Left kidney (tissue), 2 donors: ENCODE data around the gene BICDL2. TPM values are rescaled to one million over a fixed set of nuclear protein-coding genes. Genes with fewer than 3 reads are reported as not detected.

Experiments
- DNase-seq: peaks from one replicate; pipeline ENCODE4 v3.0.0-alpha.2; 2013
- polyA plus RNA-seq: library from polyadenylated mRNA; unstranded; fragments of 120-200 nt; gene quantifications from one replicate; pipeline ENCODE4 v1.2.1, GENCODE V29; 2013; ENCODE audit not compliant: insufficient read length

The BICDL2 gene
- polyA plus RNA-seq, 1 donor: 2.6 TPM

- DNase-seq: no peak
These were observed 26.2 kb downstream of the BICDL2 start for GRCh38 chr16:3010510-3010909.

GRCh38 chr16:3009568-3010390 is 27.0 kb downstream of the BICDL2 start:
- DNase-seq: peak; percentile 81

GRCh38 chr16:3008690-3009037 is 28.1 kb downstream of the BICDL2 start:
- no peak for DNase-seq

GRCh38 chr16:3007957-3008689 is 28.6 kb downstream of the BICDL2 start:
- DNase-seq: no peak

GRCh38 chr16:3007059-3007956 is 29.4 kb downstream of the BICDL2 start:
- no peak for DNase-seq

- no peak for DNase-seq
These were observed 31.9 kb downstream of the BICDL2 start for GRCh38 chr16:3004781-3005284.

- no peak for DNase-seq
These were observed 32.4 kb downstream of the BICDL2 start for GRCh38 chr16:3004319-3004718.

- peak; percentile 96 for DNase-seq
These were observed 33.0 kb downstream of the BICDL2 start for GRCh38 chr16:3003582-3004270.

GRCh38 chr16:3001316-3001715 is 35.4 kb downstream of the BICDL2 start:
- DNase-seq: no peak

GRCh38 chr16:3000540-3000939 is 36.2 kb downstream of the BICDL2 start:
- DNase-seq: no peak

- no peak for DNase-seq
These were observed 36.8 kb downstream of the BICDL2 start for GRCh38 chr16:2999929-3000328.

- DNase-seq: no peak
These were observed 40.4 kb downstream of the BICDL2 start for GRCh38 chr16:2996298-2996697.

GRCh38 chr16:2992383-2993081 is 44.2 kb downstream of the BICDL2 start:
- DNase-seq: no peak

- DNase-seq: no peak
These were observed 45.0 kb downstream of the BICDL2 start for GRCh38 chr16:2991566-2992261.

- DNase-seq: no peak
These were observed 45.9 kb downstream of the BICDL2 start for GRCh38 chr16:2990891-2991290.

- no peak for DNase-seq
These were observed 48.1 kb downstream of the BICDL2 start for GRCh38 chr16:2988590-2989099.

- DNase-seq: no peak
These were observed 48.9 kb downstream of the BICDL2 start for GRCh38 chr16:2987833-2988232.

GRCh38 chr16:2987286-2987685 is 49.5 kb downstream of the BICDL2 start:
- no peak for DNase-seq

- no peak for DNase-seq
These were observed 50.0 kb downstream of the BICDL2 start for GRCh38 chr16:2986623-2987188.

- DNase-seq: no peak
These were observed 50.8 kb downstream of the BICDL2 start for GRCh38 chr16:2985893-2986355.
